ENCODE data around the gene PRDM13.

DNA sequence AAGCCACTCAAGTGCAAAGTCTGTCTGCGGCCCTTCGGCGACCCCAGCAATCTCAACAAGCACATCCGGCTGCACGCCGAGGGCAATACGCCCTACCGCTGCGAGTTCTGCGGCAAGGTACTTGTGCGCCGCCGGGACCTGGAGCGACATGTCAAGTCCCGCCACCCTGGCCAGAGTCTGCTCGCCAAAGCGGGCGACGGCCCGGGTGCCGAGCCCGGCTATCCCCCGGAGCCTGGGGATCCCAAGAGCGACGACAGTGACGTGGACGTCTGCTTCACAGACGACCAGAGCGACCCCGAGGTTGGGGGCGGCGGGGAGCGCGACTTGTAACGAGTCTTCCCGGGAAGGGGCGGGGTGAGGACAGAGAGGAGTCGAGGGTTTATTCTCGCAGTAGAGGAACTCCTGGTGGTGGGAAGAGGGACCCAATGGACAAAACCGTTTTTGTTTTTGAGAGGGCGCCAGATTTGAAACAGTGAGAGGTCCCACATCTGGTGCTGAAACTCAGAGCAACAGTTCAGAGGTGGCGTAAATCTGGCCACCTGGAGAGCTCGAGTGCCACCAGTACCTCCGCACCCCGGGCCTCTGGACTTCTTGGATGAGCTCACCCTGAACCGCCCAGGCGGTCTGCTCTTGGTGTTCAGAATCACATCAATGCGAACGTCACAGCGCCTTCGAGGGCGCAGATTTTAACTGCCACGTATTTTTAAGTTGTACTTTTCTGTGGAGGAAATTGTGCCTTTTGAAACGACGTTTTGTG lies 8.0 kb downstream of the PRDM13 start:
- TF ChIP-seq, protein P1, sequence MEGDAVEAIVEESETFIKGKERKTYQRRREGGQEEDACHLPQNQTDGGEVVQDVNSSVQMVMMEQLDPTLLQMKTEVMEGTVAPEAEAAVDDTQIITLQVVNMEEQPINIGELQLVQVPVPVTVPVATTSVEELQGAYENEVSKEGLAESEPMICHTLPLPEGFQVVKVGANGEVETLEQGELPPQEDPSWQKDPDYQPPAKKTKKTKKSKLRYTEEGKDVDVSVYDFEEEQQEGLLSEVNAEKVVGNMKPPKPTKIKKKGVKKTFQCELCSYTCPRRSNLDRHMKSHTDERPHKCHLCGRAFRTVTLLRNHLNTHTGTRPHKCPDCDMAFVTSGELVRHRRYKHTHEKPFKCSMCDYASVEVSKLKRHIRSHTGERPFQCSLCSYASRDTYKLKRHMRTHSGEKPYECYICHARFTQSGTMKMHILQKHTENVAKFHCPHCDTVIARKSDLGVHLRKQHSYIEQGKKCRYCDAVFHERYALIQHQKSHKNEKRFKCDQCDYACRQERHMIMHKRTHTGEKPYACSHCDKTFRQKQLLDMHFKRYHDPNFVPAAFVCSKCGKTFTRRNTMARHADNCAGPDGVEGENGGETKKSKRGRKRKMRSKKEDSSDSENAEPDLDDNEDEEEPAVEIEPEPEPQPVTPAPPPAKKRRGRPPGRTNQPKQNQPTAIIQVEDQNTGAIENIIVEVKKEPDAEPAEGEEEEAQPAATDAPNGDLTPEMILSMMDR (IDR thresholded peaks at IDR 0.05; ENCODE audit: low read length), result no peak
- TF ChIP-seq EZH2 (optimal IDR thresholded peaks at IDR 0.05; ENCODE audit: low read depth, low read length), result no peak
- TF ChIP-seq EZH2phosphoT487 (IDR thresholded peaks at IDR 0.05; ENCODE audit: low read length), result no peak

Measured in MM.1S (cell line).